ENCODE results near the gene ARHGEF10L.

- TF ChIP-seq, protein P1, sequence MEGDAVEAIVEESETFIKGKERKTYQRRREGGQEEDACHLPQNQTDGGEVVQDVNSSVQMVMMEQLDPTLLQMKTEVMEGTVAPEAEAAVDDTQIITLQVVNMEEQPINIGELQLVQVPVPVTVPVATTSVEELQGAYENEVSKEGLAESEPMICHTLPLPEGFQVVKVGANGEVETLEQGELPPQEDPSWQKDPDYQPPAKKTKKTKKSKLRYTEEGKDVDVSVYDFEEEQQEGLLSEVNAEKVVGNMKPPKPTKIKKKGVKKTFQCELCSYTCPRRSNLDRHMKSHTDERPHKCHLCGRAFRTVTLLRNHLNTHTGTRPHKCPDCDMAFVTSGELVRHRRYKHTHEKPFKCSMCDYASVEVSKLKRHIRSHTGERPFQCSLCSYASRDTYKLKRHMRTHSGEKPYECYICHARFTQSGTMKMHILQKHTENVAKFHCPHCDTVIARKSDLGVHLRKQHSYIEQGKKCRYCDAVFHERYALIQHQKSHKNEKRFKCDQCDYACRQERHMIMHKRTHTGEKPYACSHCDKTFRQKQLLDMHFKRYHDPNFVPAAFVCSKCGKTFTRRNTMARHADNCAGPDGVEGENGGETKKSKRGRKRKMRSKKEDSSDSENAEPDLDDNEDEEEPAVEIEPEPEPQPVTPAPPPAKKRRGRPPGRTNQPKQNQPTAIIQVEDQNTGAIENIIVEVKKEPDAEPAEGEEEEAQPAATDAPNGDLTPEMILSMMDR (IDR thresholded peaks at IDR 0.05; ENCODE audit: insufficient read depth, low read length, poor library complexity, severe bottlenecking), result no peak
- no peak for TF ChIP-seq EZH2phosphoT487 (conservative IDR thresholded peaks at IDR 0.05; ENCODE audit: low read length)
Measured at GRCh38 chr1:17662296-17662695, 122.8 kb downstream of the ARHGEF10L start.
